Ovary (tissue), 3 donors: ENCODE measurements around the gene BTBD9.

Experiments used
- EP300 ChIP-seq: sonication (generic); formaldehyde crosslinking; IDR thresholded peaks from one replicate; pipeline ENCODE4 v1.6.1; 2017; ENCODE audit warnings: antibody characterized with exemption
- POLR2A ChIP-seq: fragments of 450-650 bp; IDR thresholded peaks from one replicate; pipeline ENCODE4 v1.6.1; 2017; ENCODE audit warnings: antibody characterized with exemption, mild to moderate bottlenecking, moderate library complexity
- TF ChIP-seq, protein P1 (sequence below), 3 donors: fragments of 450-650 bp in 2 of 3; fragments of 200-600 bp in 1 of 3; IDR thresholded peaks; one replicate each; pipeline versions ENCODE4 v1.5.1 to v1.8.0; 2016 to 2022; ENCODE audit warnings: antibody characterized with exemption in 3 of 3, mild to moderate bottlenecking in 1 of 3
- donor health status: DM: no; HTN: no; CAD: no.

DNA sequence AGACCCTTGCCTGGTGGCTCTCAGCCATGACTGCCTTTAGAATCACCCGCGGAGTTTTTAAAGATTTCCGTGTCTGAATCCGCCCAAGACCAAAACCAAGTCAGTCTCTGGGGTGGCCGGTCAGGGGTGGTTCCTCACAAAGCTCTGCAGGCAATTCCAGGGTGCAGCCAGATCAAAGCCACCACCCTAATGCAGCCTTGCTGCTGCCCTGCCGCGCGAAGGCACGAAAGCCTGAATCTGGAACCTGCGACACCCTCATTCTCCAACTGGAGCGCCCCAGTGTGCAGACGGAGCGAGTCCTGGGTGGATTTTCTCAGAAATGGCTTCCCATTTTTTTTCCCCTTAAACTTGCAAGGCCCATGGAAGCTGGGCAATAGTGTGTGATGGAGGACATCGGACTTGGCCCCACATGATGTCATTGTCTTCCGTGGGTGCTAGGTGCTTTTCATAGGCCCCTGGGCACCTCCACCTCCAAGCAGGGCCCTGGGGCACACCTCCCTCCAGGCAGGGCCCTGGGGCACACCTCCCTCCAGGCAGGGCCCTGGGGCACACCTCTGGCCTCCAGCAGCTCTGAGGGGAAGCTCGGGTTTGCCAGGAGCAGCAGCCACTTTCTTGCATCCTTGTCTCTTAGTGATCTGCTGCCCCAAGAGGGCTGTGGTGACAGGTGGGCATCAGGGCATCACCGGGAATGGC lies 477.1 kb downstream of the BTBD9 start:
- TF ChIP-seq, protein P1, sequence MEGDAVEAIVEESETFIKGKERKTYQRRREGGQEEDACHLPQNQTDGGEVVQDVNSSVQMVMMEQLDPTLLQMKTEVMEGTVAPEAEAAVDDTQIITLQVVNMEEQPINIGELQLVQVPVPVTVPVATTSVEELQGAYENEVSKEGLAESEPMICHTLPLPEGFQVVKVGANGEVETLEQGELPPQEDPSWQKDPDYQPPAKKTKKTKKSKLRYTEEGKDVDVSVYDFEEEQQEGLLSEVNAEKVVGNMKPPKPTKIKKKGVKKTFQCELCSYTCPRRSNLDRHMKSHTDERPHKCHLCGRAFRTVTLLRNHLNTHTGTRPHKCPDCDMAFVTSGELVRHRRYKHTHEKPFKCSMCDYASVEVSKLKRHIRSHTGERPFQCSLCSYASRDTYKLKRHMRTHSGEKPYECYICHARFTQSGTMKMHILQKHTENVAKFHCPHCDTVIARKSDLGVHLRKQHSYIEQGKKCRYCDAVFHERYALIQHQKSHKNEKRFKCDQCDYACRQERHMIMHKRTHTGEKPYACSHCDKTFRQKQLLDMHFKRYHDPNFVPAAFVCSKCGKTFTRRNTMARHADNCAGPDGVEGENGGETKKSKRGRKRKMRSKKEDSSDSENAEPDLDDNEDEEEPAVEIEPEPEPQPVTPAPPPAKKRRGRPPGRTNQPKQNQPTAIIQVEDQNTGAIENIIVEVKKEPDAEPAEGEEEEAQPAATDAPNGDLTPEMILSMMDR (IDR thresholded peaks at IDR 0.05) = no peak
- no peak for TF ChIP-seq POLR2A
- TF ChIP-seq EP300 = no peak
